ENCODE results near the gene MAGEA2B. TPM values are rescaled to one million over a fixed set of nuclear protein-coding genes. Genes with fewer than 3 reads are reported as not detected.

MAGEA2B gene, protein sequence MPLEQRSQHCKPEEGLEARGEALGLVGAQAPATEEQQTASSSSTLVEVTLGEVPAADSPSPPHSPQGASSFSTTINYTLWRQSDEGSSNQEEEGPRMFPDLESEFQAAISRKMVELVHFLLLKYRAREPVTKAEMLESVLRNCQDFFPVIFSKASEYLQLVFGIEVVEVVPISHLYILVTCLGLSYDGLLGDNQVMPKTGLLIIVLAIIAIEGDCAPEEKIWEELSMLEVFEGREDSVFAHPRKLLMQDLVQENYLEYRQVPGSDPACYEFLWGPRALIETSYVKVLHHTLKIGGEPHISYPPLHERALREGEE
- not detected in 2 replicates for total RNA-seq

DNA sequence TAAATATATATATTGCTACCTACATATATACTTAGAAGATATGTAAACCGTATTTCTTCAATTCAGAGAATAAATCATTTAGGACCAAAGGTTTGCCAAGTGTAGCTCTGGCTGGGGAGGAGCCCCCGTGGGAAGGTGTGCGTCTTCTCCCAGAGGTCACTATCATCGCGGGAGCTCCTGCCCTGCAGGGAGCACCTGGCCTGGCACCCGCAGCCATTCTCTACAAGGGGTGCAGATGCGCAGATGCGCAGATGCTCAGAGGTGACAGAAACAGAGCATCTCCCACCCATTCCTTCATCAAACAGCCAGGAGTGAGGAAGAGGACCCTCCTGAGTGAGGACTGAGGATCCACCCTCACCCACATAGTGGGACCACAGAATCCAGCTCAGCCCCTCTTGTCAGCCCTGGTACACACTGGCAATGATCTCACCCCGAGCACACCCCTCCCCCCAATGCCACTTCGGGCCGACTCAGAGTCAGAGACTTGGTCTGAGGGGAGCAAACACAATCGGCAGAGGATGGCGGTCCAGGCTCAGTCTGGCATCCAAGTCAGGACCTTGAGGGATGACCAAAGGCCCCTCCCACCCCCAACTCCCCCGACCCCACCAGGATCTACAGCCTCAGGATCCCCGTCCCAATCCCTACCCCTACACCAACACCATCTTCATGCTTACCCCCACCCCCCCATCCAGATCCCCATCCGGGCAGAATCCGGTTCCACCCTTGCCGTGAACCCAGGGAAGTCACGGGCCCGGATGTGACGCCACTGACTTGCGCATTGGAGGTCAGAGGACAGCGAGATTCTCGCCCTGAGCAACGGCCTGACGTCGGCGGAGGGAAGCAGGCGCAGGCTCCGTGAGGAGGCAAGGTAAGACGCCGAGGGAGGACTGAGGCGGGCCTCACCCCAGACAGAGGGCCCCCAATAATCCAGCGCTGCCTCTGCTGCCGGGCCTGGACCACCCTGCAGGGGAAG is at the start of gene MAGEA2B:
Gene MAGEA2B, plus strand, starts transcription at position 814 of the 973 bp plus-strand sequence. CDS start 2,479 bp downstream, outside the sequence.

DNA sequence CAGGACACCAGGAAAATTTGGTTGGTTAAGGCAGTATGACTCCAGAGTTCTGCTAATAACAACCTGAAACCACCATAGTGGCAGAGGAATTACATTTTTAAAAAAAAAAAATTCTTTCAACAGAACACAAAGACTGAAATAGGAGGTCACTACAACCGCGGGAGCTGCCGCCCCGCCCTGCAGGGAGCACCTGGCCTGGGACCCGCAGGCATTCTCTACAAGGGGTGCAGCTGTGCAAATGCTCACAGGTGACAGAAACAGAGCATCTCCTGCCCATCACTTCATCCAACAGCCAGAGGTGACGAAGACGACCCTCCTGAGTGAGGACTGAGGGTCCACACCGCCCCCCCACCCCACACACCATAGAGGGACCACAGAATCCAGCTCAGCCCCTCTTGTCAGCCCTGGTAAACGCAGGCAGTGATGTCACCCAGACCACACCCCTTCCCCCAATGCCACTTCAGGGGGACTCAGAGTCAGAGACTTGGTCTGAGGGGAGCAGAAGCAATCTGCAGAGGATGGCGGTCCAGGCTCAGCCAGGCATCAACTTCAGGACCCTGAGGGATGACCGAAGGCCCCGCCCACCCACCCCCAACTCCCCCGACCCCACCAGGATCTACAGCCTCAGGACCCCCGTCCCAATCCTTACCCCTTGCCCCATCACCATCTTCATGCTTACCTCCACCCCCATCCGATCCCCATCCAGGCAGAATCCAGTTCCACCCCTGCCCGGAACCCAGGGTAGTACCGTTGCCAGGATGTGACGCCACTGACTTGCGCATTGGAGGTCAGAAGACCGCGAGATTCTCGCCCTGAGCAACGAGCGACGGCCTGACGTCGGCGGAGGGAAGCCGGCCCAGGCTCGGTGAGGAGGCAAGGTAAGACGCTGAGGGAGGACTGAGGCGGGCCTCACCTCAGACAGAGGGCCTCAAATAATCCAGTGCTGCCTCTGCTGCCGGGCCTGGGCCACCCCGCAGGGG is 16.2 kb upstream of the MAGEA2B start, which contains the start of gene MAGEA3:
Gene MAGEA3, plus strand, starts transcription at position 843 of the 980 bp plus-strand sequence. CDS start 2,039 bp downstream, outside the sequence.

DNA sequence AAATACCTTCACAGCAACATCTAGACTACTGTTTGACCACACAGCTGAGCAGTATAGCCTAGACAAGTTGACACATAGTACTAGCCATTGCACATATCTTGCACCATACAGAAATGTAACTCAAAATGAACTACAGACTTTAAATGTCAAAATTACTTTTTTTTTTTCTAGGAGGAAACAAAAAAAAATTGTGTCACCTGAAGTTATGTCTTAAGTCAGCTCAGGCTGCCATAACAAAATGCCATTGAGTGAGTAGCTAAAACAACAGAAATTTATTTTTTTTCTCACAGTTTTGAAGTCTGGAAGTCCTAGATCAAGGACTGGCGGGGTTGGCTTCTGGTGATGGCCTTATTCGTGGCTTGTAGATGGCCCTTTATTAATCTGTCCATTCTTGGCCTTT is 5.3 kb upstream of the MAGEA2B start, which contains the start of gene CSAG2:
Gene CSAG2, minus strand, starts transcription at position 101 of the 400 bp plus-strand sequence. CDS start 161 bp downstream, outside the sequence.

DNA sequence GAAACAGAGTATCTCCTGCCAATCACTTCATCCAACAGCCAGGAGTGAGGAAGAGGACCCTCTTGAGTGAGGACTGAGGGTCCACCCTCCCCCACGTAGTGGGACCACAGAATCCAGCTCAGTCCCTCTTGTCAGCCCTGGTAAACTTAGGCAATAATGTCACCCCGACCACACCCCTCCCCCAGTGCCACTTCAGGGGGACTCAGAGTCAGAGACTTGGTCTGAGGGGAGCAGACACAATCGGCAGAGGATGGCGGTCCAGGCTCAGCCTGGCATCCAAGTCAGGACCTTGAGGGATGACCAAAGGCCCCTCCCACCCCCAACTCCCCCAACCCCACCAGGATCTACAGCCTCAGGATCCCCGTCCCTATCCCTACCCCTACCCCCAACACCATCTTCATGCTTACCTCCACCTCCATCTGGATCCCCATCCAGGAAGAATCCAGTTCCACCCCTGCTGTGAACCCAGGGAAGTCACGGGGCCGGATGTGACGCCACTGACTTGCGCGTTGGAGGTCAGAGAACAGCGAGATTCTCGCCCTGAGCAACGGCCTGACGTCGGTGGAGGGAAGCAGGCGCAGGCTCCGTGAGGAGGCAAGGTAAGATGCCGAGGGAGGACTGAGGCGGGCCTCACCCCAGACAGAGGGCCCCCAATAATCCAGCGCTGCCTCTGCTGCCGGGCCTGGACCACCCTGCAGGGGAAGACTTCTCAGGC is 19.0 kb downstream of the MAGEA2B start, which contains the start of the genes CSAG1 and MAGEA12:
Gene CSAG1, minus strand, starts transcription at position 461 of the 715 bp plus-strand sequence. CDS start 1,261 bp downstream, outside the sequence.
Gene MAGEA12, plus strand, starts transcription at position 497 of the 715 bp plus-strand sequence. CDS start 2,405 bp downstream, outside the sequence.

DNA sequence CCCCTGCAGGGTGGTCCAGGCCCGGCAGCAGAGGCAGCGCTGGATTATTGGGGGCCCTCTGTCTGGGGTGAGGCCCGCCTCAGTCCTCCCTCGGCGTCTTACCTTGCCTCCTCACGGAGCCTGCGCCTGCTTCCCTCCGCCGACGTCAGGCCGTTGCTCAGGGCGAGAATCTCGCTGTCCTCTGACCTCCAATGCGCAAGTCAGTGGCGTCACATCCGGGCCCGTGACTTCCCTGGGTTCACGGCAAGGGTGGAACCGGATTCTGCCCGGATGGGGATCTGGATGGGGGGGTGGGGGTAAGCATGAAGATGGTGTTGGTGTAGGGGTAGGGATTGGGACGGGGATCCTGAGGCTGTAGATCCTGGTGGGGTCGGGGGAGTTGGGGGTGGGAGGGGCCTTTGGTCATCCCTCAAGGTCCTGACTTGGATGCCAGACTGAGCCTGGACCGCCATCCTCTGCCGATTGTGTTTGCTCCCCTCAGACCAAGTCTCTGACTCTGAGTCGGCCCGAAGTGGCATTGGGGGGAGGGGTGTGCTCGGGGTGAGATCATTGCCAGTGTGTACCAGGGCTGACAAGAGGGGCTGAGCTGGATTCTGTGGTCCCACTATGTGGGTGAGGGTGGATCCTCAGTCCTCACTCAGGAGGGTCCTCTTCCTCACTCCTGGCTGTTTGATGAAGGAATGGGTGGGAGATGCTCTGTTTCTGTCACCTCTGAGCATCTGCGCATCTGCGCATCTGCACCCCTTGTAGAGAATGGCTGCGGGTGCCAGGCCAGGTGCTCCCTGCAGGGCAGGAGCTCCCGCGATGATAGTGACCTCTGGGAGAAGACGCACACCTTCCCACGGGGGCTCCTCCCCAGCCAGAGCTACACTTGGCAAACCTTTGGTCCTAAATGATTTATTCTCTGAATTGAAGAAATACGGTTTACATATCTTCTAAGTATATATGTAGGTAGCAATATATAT is 39.5 kb downstream of the MAGEA2B start, which contains the start of gene MAGEA2:
Gene MAGEA2, minus strand, starts transcription at position 157 of the 965 bp plus-strand sequence. CDS start 2,479 bp downstream, outside the sequence.

DNA sequence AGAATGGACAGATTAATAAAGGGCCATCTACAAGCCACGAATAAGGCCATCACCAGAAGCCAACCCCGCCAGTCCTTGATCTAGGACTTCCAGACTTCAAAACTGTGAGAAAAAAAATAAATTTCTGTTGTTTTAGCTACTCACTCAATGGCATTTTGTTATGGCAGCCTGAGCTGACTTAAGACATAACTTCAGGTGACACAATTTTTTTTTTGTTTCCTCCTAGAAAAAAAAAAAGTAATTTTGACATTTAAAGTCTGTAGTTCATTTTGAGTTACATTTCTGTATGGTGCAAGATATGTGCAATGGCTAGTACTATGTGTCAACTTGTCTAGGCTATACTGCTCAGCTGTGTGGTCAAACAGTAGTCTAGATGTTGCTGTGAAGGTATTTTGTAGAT is 44.5 kb downstream of the MAGEA2B start, which contains the start of gene CSAG3:
Gene CSAG3, plus strand, starts transcription at position 301 of the 400 bp plus-strand sequence.

Other genes with a start within 250 kb of the MAGEA2B start
- not detected in 2 replicates for gene GABRQ, start 76.7 kb upstream of the MAGEA2B start, total RNA-seq
- not detected in 2 replicates for gene MAGEA3, start 15.8 kb upstream of the MAGEA2B start, total RNA-seq
- not detected in 2 replicates for gene CSAG2, start 5.4 kb upstream of the MAGEA2B start, total RNA-seq
- not detected in 2 replicates for gene CSAG1, start 19.1 kb downstream of the MAGEA2B start, total RNA-seq
- not detected in 2 replicates for gene MAGEA12, start 19.1 kb downstream of the MAGEA2B start, total RNA-seq
- gene MAGEA2, start 39.2 kb downstream of the MAGEA2B start, total RNA-seq, result not detected in 2 replicates
- not detected in 2 replicates for gene CSAG3, start 44.6 kb downstream of the MAGEA2B start, total RNA-seq
- not detected in 2 replicates for gene MAGEA6, start 55.1 kb downstream of the MAGEA2B start, total RNA-seq
- gene CETN2, start 116.1 kb downstream of the MAGEA2B start, total RNA-seq, result 24.3 and 58.2 TPM in 2 replicates
- gene NSDHL, start 116.4 kb downstream of the MAGEA2B start, total RNA-seq, result 23.6 and 52.3 TPM in 2 replicates
- 2.0 and 13.6 TPM in 2 replicates for gene ZNF185, start 183.4 kb downstream of the MAGEA2B start, total RNA-seq